K562 (cell line): ENCODE results near the gene PNMA8B.

Experiments used
- NFATC3 ChIP-seq: fragments of 450-650 bp; IDR thresholded peaks from 2 replicates; pipeline ENCODE4 v1.6.1; 2017; ENCODE audit warnings: mild to moderate bottlenecking
- RNF2 ChIP-seq: sonication (generic); IDR thresholded peaks from 2 replicates; pipeline ENCODE4 v1.6.1; 2016
- TARDBP ChIP-seq: fragments of 450-650 bp; IDR thresholded peaks from 2 replicates; pipeline ENCODE4 v1.6.1; 2016
- ZNF644 ChIP-seq: fragments of 200-800 bp; sonication (Bioruptor generic); IDR thresholded peaks from 2 replicates; pipeline ENCODE4 v1.6.1; 2016; ENCODE audit warnings: low read depth, missing genetic modification characterization, missing compliant biosample characterization
- ZSCAN29 ChIP-seq: fragments of 450-650 bp; IDR thresholded peaks from 2 replicates; pipeline ENCODE4 v1.6.1; 2017
- TF ChIP-seq, protein P1 (sequence below), 3 experiments: IDR thresholded peaks in 2 of 3; conservative IDR thresholded peaks in 1 of 3; 2 replicates each; pipeline ENCODE4 v1.5.1; 2011 to 2012; ENCODE audit warnings: low read length in 3 of 3, mild to moderate bottlenecking in 3 of 3, control low read depth in 2 of 3, improper control_type of control experiment in 1 of 3, inconsistent platforms in 1 of 3, low read depth in 1 of 3, mixed read lengths in 1 of 3, moderate library complexity in 1 of 3; ENCODE audit not compliant: insufficient read depth in 2 of 3
- TF ChIP-seq, protein P2 (sequence below): fragments of 450-650 bp; IDR thresholded peaks from 2 replicates; pipeline ENCODE4 v1.7.1; 2018; ENCODE audit warnings: mild to moderate bottlenecking, low read depth; ENCODE audit not compliant: partially characterized antibody
- TF ChIP-seq, protein P3 (sequence below), 2 experiments: IDR thresholded peaks in 1 of 2; conservative IDR thresholded peaks in 1 of 2; 2 replicates each; pipeline ENCODE4 v1.6.1; 2016; ENCODE audit warnings: low read depth in 2 of 2, mild to moderate bottlenecking in 1 of 2, missing compliant biosample characterization in 1 of 2, missing genetic modification characterization in 1 of 2, moderate library complexity in 1 of 2
- TF ChIP-seq, protein P4 (sequence below): fragments of 250-450 bp; sonication (Bioruptor Pico); IDR thresholded peaks from 2 replicates; pipeline ENCODE4 v1.5.0; 2020; ENCODE audit warnings: mild to moderate bottlenecking, borderline replicate concordance

DNA sequence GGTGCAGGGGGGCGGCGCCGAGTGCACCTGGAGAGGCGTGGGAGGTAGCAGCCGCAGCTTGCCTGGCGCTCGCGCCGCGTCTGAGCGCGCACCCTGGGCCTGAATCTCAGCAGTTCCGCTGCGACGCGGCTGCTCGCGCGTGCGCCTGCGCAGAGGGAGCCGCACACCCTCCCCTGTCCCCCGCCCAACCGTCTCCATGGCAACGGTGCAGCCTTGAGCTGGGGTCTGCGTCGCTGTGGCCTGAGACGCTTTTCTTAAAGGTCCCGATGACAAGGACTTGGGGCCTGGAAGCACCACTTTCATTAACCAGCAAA is at the start of gene PNMA8B:
- TF ChIP-seq, protein P1, sequence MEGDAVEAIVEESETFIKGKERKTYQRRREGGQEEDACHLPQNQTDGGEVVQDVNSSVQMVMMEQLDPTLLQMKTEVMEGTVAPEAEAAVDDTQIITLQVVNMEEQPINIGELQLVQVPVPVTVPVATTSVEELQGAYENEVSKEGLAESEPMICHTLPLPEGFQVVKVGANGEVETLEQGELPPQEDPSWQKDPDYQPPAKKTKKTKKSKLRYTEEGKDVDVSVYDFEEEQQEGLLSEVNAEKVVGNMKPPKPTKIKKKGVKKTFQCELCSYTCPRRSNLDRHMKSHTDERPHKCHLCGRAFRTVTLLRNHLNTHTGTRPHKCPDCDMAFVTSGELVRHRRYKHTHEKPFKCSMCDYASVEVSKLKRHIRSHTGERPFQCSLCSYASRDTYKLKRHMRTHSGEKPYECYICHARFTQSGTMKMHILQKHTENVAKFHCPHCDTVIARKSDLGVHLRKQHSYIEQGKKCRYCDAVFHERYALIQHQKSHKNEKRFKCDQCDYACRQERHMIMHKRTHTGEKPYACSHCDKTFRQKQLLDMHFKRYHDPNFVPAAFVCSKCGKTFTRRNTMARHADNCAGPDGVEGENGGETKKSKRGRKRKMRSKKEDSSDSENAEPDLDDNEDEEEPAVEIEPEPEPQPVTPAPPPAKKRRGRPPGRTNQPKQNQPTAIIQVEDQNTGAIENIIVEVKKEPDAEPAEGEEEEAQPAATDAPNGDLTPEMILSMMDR (IDR thresholded peaks at IDR 0.05 in 2 of 3, conservative IDR thresholded peaks at IDR 0.05 in 1 of 3; ENCODE audit: insufficient read depth in 2 of 3, low read depth in 1 of 3, low read length in 3 of 3): no peak
- TF ChIP-seq ZSCAN29 (no peak), TARDBP (no peak), RNF2 (no peak), NFATC3 (no peak), ZNF644 (tag) (no peak)
- TF ChIP-seq, protein P2, sequence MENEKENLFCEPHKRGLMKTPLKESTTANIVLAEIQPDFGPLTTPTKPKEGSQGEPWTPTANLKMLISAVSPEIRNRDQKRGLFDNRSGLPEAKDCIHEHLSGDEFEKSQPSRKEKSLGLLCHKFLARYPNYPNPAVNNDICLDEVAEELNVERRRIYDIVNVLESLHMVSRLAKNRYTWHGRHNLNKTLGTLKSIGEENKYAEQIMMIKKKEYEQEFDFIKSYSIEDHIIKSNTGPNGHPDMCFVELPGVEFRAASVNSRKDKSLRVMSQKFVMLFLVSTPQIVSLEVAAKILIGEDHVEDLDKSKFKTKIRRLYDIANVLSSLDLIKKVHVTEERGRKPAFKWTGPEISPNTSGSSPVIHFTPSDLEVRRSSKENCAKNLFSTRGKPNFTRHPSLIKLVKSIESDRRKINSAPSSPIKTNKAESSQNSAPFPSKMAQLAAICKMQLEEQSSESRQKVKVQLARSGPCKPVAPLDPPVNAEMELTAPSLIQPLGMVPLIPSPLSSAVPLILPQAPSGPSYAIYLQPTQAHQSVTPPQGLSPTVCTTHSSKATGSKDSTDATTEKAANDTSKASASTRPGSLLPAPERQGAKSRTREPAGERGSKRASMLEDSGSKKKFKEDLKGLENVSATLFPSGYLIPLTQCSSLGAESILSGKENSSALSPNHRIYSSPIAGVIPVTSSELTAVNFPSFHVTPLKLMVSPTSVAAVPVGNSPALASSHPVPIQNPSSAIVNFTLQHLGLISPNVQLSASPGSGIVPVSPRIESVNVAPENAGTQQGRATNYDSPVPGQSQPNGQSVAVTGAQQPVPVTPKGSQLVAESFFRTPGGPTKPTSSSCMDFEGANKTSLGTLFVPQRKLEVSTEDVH: no peak
- TF ChIP-seq, protein P3, sequence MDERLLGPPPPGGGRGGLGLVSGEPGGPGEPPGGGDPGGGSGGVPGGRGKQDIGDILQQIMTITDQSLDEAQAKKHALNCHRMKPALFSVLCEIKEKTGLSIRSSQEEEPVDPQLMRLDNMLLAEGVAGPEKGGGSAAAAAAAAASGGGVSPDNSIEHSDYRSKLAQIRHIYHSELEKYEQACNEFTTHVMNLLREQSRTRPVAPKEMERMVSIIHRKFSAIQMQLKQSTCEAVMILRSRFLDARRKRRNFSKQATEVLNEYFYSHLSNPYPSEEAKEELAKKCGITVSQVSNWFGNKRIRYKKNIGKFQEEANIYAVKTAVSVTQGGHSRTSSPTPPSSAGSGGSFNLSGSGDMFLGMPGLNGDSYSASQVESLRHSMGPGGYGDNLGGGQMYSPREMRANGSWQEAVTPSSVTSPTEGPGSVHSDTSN (CRISPR knock-in tag; IDR thresholded peaks at IDR 0.05; ENCODE audit: low read depth): no peak
- TF ChIP-seq, protein P3 (tag; conservative IDR thresholded peaks at IDR 0.05; ENCODE audit: low read depth): no peak
- TF ChIP-seq, protein P4, sequence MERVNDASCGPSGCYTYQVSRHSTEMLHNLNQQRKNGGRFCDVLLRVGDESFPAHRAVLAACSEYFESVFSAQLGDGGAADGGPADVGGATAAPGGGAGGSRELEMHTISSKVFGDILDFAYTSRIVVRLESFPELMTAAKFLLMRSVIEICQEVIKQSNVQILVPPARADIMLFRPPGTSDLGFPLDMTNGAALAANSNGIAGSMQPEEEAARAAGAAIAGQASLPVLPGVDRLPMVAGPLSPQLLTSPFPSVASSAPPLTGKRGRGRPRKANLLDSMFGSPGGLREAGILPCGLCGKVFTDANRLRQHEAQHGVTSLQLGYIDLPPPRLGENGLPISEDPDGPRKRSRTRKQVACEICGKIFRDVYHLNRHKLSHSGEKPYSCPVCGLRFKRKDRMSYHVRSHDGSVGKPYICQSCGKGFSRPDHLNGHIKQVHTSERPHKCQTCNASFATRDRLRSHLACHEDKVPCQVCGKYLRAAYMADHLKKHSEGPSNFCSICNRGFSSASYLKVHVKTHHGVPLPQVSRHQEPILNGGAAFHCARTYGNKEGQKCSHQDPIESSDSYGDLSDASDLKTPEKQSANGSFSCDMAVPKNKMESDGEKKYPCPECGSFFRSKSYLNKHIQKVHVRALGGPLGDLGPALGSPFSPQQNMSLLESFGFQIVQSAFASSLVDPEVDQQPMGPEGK: no peak
